Neuronal stem cell (in vitro differentiated cells): Measurements from ENCODE around the gene ZNF485.

Experiments
- DNase-seq: peaks from one replicate; pipeline ENCODE4 v3.0.0-alpha.2; 2013; ENCODE audit warnings: low spot score
- H2AFZ ChIP-seq: one replicate; pipeline ENCODE4 v1.6.1; 2013; ENCODE audit warnings: mild to moderate bottlenecking, low read length, inconsistent platforms
- H2AK5ac ChIP-seq: 2 replicates; pipeline ENCODE4 v1.6.1; 2013; ENCODE audit warnings: low read depth, mild to moderate bottlenecking, inconsistent platforms, low read length, moderate library complexity, mixed read lengths
- H2BK120ac ChIP-seq: 2 replicates; pipeline ENCODE4 v1.6.1; 2013; ENCODE audit warnings: low read depth, mild to moderate bottlenecking, inconsistent platforms, low read length, moderate library complexity, mixed read lengths
- H2BK12ac ChIP-seq: one replicate; pipeline ENCODE4 v1.6.1; 2013; ENCODE audit warnings: low read length, inconsistent platforms
- H2BK15ac ChIP-seq: 2 replicates; pipeline ENCODE4 v1.6.1; 2013; ENCODE audit warnings: mild to moderate bottlenecking, low read length, inconsistent platforms, mixed read lengths
- H2BK5ac ChIP-seq: one replicate; pipeline ENCODE4 v1.6.1; 2013; ENCODE audit warnings: inconsistent platforms, mild to moderate bottlenecking, low read length, moderate library complexity
- H3K14ac ChIP-seq: one replicate; pipeline ENCODE4 v1.6.1; 2013; ENCODE audit warnings: low read length, inconsistent platforms
- H3K18ac ChIP-seq: 2 replicates; pipeline ENCODE4 v1.6.1; 2013; ENCODE audit warnings: low read length, inconsistent platforms
- H3K23ac ChIP-seq: 2 replicates; pipeline ENCODE4 v1.6.1; 2013; ENCODE audit warnings: low read depth, mild to moderate bottlenecking, mixed read lengths, low read length, inconsistent platforms; ENCODE audit not compliant: poor library complexity
- H3K27ac ChIP-seq: replicated peaks from 3 replicates; pipeline ENCODE4 v1.5.1; 2013; ENCODE audit warnings: low read length, inconsistent platforms
- H3K27me3 ChIP-seq, 3 experiments: 2 replicates each; pipeline ENCODE4 v1.6.1; 2013; ENCODE audit warnings: low read length in 3 of 3, mild to moderate bottlenecking in 2 of 3, inconsistent platforms in 1 of 3, low read depth in 1 of 3, mixed read lengths in 1 of 3, moderate library complexity in 1 of 3; ENCODE audit not compliant: control insufficient read depth in 3 of 3, insufficient read depth in 3 of 3
- H3K36me3 ChIP-seq, 2 donors: replicated peaks in 1 of 2; 2 replicates each; pipeline ENCODE4 v1.6.1; 2013; ENCODE audit warnings: low read length in 2 of 2; ENCODE audit not compliant: control insufficient read depth in 2 of 2, insufficient read depth in 2 of 2
- H3K4ac ChIP-seq: 2 replicates; pipeline ENCODE4 v1.6.1; 2013; ENCODE audit warnings: inconsistent platforms, mild to moderate bottlenecking, low read length, moderate library complexity
- H3K4me1 ChIP-seq, 2 donors: 1 replicate in 1 of 2; 2 replicates in 1 of 2; pipeline ENCODE4 v1.6.1; 2013; ENCODE audit warnings: low read length in 2 of 2, low read depth in 1 of 2; ENCODE audit not compliant: control insufficient read depth in 2 of 2, insufficient read depth in 1 of 2
- H3K4me2 ChIP-seq: one replicate; pipeline ENCODE4 v1.6.1; 2013; ENCODE audit warnings: mild to moderate bottlenecking, low read length, inconsistent platforms; ENCODE audit not compliant: insufficient read depth, poor library complexity, severe bottlenecking
- H3K4me3 ChIP-seq, 2 donors: 2 replicates each; pipeline ENCODE4 v1.5.1; 2013; ENCODE audit warnings: low read length in 2 of 2, mild to moderate bottlenecking in 2 of 2, inconsistent platforms in 1 of 2, moderate library complexity in 1 of 2
- H3K79me1 ChIP-seq: one replicate; pipeline ENCODE4 v1.6.1; 2013; ENCODE audit warnings: low read depth, mild to moderate bottlenecking, inconsistent platforms, low read length, moderate library complexity
- H3K9ac ChIP-seq: one replicate; pipeline ENCODE4 v1.6.1; 2013; ENCODE audit warnings: mild to moderate bottlenecking, low read depth, low read length, inconsistent platforms; ENCODE audit not compliant: poor library complexity
- H3K9me3 ChIP-seq, 2 donors: replicated peaks in 1 of 2; 2 replicates each; pipeline versions ENCODE3 to v1.6.1; 2013; ENCODE audit warnings: low read length in 2 of 2, mild to moderate bottlenecking in 2 of 2, inconsistent platforms in 1 of 2, low read depth in 1 of 2, mixed read lengths in 1 of 2, moderate library complexity in 1 of 2; ENCODE audit not compliant: control insufficient read depth in 2 of 2, insufficient read depth in 1 of 2
- H4K8ac ChIP-seq: one replicate; pipeline ENCODE4 v1.6.1; 2013; ENCODE audit warnings: low read depth, mild to moderate bottlenecking, inconsistent platforms, low read length, moderate library complexity
- H4K91ac ChIP-seq: one replicate; pipeline ENCODE4 v1.6.1; 2013; ENCODE audit warnings: low read length, low read depth, mild to moderate bottlenecking, inconsistent platforms; ENCODE audit not compliant: poor library complexity
- WGBS, 2 donors: extraction: QIAGEN DNeasy Blood & Tissue Kit; methylation state at CpG; one replicate each; pipeline ENCODE4 v1.1.7; 2013; ENCODE audit warnings: missing lambda C conversion rate in 2 of 2, mixed read lengths in 1 of 2; ENCODE audit not compliant: insufficient read length in 2 of 2, insufficient replicate concordance in 1 of 2; ENCODE audit errors: extremely low coverage in 2 of 2; 5-methylcytosine and 5-hydroxymethylcytosine counted together

ZNF485 gene

DNA sequence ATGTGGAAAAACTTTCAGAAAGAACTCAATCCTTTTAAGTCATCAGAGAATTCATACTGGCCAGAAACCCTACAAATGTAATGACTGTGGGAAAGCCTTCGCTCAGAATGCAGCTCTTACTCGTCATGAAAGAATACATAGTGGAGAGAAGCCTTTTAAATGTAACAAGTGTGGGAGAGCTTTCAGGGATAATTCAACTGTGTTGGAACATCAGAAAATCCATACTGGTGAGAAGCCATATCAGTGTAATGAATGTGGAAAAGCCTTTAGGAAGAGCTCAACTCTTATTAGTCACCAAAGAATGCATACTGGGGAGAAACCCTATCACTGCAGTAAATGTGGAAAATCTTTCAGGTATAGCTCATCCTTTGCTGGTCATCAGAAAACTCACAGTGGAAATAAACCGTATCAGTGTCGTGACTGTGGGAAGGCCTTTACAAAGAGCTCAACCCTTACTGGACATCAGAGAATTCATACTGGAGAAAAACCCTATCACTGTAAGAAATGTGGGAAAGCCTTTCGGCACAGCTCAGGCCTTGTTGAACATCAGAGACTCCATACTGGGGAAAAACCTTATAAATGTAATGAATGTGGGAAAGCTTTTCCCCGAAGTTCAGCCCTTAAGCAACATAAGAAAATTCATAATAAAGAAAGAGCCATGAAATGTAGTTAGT, 10.6 kb downstream of the ZNF485 start:
- Histone ChIP-seq H2BK5ac (no peak overlapping the region), H3K4me3 (no peak overlapping the region), H3K4me1 (no peaks in the 10 kb centered on the region), H3K27ac (no peak overlapping the region), H3K79me1 (no peaks in the 10 kb centered on the region), H2AFZ (no peak overlapping the region), H3K4ac (no peak overlapping the region), H2AK5ac (no peak overlapping the region), H4K91ac (no peak overlapping the region), H3K23ac (no peak overlapping the region), H3K9ac (no peak overlapping the region), H3K18ac (no peak overlapping the region), H4K8ac (no peak overlapping the region), H3K27me3 (no peaks in the 10 kb centered on the region), H2BK120ac (no peak overlapping the region), H2BK12ac (no peak overlapping the region), H3K4me2 (no peak overlapping the region), H3K36me3 (peaks cover 7 to 30% of the 10 kb centered on the region in 2 donors), H2BK15ac (no peak overlapping the region), H3K14ac (no peak overlapping the region), H3K9me3 (peaks cover 17 to 55% of the 10 kb centered on the region in 2 donors)
- WGBS, 2 donors = no CpG with 5 or more reads among the region's 6 CpGs
- DNase-seq = no peak

DNA sequence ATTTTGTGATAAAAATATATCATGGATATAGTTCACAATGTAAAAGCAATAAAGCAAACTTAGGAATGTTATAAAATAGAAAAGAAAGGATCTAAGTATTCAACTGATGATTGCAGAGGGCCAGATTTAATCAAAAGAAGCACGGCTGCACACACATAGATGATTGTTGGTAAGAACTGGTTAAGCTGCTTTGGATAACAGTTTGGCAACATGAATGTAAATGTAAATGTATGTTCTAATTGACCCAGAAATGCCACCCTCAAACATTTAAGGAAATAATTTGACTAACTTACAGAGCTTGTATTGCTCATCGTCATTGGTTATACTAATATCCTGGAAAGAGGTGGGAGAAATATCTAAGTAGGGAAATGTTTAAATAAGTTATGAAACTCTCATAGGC, 13.1 kb downstream of the ZNF485 start:
- no peaks in the 10 kb centered on the region for H3K27me3 ChIP-seq
- no peaks in the 10 kb centered on the region for H3K79me1 ChIP-seq
- no peak overlapping the region for H4K91ac ChIP-seq
- no peak overlapping the region for H3K4me3 ChIP-seq
- H3K9me3 ChIP-seq = peaks cover 14 to 45% of the 10 kb centered on the region in 2 donors
- no peak overlapping the region for H3K27ac ChIP-seq
- H2BK15ac ChIP-seq = no peak overlapping the region
- H3K14ac ChIP-seq = no peak overlapping the region
- H2BK5ac ChIP-seq = no peak overlapping the region
- no peak overlapping the region for H3K18ac ChIP-seq
- no peaks in the 10 kb centered on the region for H3K4me1 ChIP-seq
- no peak overlapping the region for H3K4ac ChIP-seq
- H4K8ac ChIP-seq = no peak overlapping the region
- no peak overlapping the region for H2AK5ac ChIP-seq
- H3K36me3 ChIP-seq = peaks cover 7 to 24% of the 10 kb centered on the region in 2 donors
- no peak overlapping the region for H3K23ac ChIP-seq
- no CpG with 5 or more reads among the region's 2 CpGs for WGBS, 2 donors
- H3K4me2 ChIP-seq = no peak overlapping the region
- H2AFZ ChIP-seq = no peak overlapping the region
- H2BK120ac ChIP-seq = no peak overlapping the region
- DNase-seq = no peak
- H3K9ac ChIP-seq = no peak overlapping the region
- H2BK12ac ChIP-seq = no peak overlapping the region

DNA sequence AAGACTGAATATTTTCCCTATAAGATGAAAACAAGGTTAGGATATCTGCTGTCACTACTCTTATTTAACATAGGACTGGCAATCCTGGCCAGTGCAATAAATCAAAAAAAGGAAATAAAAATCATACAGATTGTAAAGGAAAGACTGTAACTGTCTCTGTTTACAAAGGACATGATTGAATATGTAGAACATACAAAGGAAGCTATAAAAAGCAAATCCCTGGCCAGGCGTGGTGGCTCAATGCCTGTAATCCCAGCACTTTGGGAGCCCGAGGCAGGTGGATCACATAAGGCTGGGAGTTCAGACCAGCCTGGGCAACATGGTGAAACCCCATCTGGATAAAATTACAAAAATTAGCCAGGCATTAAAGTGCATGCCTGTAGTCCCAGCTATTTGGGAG, 15.8 kb downstream of the ZNF485 start:
- Histone ChIP-seq H3K27me3 (no peaks in the 10 kb centered on the region), H4K8ac (no peak overlapping the region), H2BK120ac (no peak overlapping the region), H3K18ac (no peak overlapping the region), H2AFZ (no peak overlapping the region), H3K4me1 (no peaks in the 10 kb centered on the region), H2AK5ac (no peak overlapping the region), H2BK5ac (no peak overlapping the region), H2BK15ac (no peak overlapping the region), H3K9me3 (peaks cover 7 to 21% of the 10 kb centered on the region in 2 donors), H3K9ac (no peak overlapping the region), H3K4me2 (no peak overlapping the region), H3K36me3 (peaks cover 0 to 3% of the 10 kb centered on the region in 2 donors), H3K23ac (no peak overlapping the region), H3K14ac (no peak overlapping the region), H3K27ac (no peak overlapping the region), H2BK12ac (no peak overlapping the region), H3K4ac (no peak overlapping the region), H3K79me1 (no peaks in the 10 kb centered on the region), H3K4me3 (no peak overlapping the region), H4K91ac (no peak overlapping the region)
- DNase-seq = no peak
- WGBS, 2 donors = no CpG with 5 or more reads among the region's 2 CpGs

DNA sequence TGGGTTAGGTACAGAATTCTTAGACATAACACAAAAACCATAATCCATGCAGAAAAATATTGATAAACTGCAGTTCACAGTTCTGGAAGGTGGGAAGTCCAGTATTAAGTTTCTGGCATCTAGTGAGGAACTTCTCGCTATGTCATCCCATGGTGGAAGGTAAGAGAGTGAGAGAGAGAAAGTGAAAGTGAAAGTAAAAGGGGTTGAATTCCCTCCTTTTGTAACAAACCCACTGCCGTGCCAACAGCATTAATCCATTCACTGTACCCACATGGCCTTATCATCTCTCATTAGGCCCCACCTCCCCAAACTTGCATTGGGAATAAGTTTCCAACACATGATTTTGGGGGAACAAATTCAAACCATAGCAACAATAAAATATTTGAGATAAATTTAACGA, 17.1 kb downstream of the ZNF485 start:
- no peak overlapping the region for H2BK15ac ChIP-seq
- H3K27ac ChIP-seq = no peak overlapping the region
- WGBS, 2 donors = no CpG with 5 or more reads among the region's 3 CpGs
- H4K8ac ChIP-seq = no peak overlapping the region
- peaks cover 3 to 11% of the 10 kb centered on the region in 2 donors for H3K9me3 ChIP-seq
- peak overlapping the region; percentile 62 for H2AFZ ChIP-seq
- peak overlapping the region in 1 of 2 donors; percentile 25 for H3K4me3 ChIP-seq
- H2BK5ac ChIP-seq = no peak overlapping the region
- no peaks in the 10 kb centered on the region for H3K36me3 ChIP-seq
- H3K4me2 ChIP-seq = no peak overlapping the region
- H3K9ac ChIP-seq = no peak overlapping the region
- no peak overlapping the region for H3K14ac ChIP-seq
- H2BK12ac ChIP-seq = no peak overlapping the region
- no peak overlapping the region for H4K91ac ChIP-seq
- H3K27me3 ChIP-seq = no peaks in the 10 kb centered on the region
- no peaks in the 10 kb centered on the region for H3K79me1 ChIP-seq
- DNase-seq = no peak
- H3K18ac ChIP-seq = no peak overlapping the region
- no peaks in the 10 kb centered on the region for H3K4me1 ChIP-seq
- no peak overlapping the region for H2AK5ac ChIP-seq
- no peak overlapping the region for H2BK120ac ChIP-seq
- H3K23ac ChIP-seq = no peak overlapping the region
- H3K4ac ChIP-seq = no peak overlapping the region
